OCI-LY7 (cell line): ENCODE results near the gene NKPD1.

Experiments
- EZH2phosphoT487 ChIP-seq: fragments of 200-600 bp; sonication (generic); IDR thresholded peaks from 2 replicates; pipeline ENCODE4 v1.6.1; 2018; ENCODE audit warnings: low read depth, borderline replicate concordance, mild to moderate bottlenecking, mixed run types, antibody characterized with exemption, low read length, moderate library complexity, mixed read lengths
- TF ChIP-seq, protein P1 (sequence below): fragments of 200-600 bp; sonication (generic); conservative IDR thresholded peaks from 2 replicates; pipeline ENCODE4 v1.5.1; 2014; ENCODE audit warnings: mild to moderate bottlenecking, antibody characterized with exemption, low read length, moderate library complexity, mixed read lengths

DNA sequence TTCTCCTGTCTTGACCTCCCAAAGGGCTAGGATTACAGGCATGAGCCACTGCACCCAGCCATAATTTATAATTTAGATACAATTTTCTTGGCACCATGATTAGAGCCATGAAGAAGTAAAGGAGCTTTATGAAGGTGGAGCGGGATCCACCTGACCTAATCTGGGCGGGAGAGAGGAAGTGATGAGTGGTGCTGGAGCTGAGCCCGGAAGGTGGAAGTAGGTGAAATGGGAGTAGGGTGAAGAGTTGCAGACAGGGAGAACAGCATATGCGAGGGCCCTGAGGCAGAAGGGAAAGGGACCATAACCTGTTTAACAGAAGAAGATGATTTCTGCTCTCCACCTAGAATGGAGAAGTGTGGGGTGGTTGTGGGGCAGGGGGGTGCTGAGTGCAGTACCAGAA is 22.0 kb upstream of the NKPD1 start:
- TF ChIP-seq, protein P1, sequence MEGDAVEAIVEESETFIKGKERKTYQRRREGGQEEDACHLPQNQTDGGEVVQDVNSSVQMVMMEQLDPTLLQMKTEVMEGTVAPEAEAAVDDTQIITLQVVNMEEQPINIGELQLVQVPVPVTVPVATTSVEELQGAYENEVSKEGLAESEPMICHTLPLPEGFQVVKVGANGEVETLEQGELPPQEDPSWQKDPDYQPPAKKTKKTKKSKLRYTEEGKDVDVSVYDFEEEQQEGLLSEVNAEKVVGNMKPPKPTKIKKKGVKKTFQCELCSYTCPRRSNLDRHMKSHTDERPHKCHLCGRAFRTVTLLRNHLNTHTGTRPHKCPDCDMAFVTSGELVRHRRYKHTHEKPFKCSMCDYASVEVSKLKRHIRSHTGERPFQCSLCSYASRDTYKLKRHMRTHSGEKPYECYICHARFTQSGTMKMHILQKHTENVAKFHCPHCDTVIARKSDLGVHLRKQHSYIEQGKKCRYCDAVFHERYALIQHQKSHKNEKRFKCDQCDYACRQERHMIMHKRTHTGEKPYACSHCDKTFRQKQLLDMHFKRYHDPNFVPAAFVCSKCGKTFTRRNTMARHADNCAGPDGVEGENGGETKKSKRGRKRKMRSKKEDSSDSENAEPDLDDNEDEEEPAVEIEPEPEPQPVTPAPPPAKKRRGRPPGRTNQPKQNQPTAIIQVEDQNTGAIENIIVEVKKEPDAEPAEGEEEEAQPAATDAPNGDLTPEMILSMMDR, result no peak
- TF ChIP-seq EZH2phosphoT487, result no peak
